GM11168 (cell line): Measurements from ENCODE around the gene DPP10.

ENCODE experiments used
- in situ Hi-C: fragments of 300-500 bp; cut with MboI; formaldehyde crosslinking; loops from one replicate; pipeline ENCODE4 v1.12.0; 2022; ENCODE audit warnings: low sequenced_read_pairs; ENCODE audit not compliant: unreplicated experiment

DPP10 gene

DNA sequence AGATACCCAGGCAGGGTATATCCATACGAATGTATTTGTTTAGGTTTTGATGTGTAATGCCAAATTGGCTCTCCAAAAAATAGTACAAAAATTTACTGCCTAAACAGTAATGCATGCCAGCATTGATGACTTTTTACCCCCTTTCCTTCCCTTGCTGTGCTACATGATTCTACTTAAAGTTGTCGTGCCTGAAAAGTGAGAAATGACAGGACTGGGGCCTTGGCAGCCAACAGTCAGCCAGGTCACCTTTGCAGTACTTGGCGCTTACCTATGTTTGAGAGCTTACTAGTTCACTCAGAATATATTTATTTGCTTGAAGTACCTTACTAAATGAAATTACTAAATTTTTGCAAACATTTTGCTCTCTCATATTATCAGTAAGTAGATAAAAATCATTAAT is 1329.1 kb downstream of the DPP10 start:
- in situ Hi-C loops: no loop called here

DNA sequence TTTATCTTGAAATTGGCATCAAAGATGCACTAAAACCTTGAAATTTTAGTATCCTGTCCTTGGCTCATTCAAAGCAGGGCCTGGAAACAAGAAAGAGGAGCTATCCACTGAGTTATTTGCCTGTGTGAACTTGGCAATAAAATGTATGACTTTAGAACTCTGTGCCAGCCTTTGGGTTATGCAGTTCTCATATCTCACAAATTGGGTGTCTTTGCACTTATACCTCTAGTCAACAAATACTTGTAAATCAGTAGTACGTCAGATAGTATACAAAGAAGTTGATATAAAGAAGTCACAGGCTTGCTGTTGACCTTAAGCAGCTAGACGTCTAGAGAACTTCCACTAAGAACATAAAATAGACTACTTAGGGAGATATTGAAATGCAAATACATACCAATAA is 1331.9 kb downstream of the DPP10 start:
- in situ Hi-C loops: no loop called here

DNA sequence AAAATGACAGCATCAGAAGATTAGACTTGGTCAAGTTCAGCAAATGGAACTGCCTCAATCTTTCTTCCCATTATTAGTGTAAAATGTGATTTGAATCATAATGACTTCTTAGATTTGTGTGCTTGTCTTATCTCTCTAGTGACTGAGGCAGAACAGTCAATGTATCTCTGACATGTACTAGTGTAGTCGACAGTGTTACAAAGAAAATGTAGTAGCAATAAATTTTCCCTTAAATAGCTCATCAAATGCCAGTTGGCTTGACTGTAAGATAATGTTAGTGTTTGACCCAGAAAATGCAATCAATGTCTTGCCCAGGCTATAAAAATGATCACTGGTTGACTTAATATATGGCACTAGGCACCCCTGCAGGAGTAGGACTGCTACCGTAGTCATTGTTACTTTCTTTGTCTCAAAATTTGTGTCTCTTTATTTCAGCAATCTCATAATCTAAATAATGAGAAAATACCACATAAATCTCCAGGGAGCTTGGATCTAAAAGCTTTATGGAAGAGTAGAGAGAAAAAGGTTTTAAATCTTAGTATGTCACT is 1336.7 kb downstream of the DPP10 start:
- in situ Hi-C loops: no loop called here

DNA sequence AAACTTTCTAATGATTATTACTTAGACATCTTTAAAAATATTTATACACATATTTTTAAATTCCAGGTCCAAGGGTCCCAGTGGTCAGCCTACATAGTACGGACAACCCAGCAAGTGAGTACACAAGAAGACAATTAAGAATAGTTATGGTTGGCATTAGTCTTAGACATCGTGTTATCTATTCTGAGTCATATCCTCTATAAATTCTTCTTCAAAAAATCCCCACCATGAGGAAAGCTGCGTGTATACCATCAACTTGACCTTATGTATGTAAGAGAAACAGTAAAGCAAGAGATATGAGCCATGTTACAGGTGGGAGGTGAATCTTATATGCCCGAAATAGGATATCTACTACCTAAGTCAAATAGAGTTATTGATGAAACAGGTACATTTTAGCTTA is 1339.8 kb downstream of the DPP10 start:
- in situ Hi-C loops: no loop called here

DNA sequence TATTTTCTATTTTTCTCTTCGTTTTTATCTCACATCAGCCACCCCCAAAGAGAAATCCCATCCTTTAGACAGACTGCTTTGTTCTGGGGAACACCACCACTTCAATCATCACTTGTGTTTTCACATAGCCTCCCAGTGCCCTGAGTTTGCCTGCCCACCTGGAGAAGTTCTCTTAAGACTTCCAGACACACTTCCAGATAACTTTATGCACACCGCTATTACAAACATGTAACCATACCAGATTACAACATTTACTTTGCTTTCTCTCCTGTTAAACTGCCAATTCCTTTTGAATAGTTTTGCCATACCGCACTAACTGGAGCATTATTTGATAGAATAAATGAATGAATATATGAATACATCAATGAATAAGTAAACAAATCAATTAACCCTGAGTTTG is 1353.6 kb downstream of the DPP10 start:
- in situ Hi-C loops: no loop called here

DNA sequence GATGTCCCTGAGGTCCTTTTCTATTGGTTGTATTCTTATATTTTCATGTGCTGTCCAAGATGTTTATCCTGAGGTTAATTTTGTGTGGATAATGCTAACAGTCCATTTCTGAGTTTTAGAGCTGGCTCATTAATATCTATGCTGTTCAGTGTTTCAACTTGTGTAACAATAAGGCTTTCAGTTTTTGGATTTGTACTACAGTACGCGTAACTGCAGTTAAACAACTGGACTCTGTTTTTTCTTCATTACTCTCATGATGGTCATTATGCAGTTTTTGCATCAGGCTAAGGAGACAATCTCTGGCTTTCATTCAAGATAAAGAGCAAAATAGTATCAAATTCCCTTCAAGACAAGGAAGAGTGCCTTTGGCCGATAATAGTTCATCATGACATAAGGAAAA is 1364.8 kb downstream of the DPP10 start:
- in situ Hi-C loops: no loop called here

DNA sequence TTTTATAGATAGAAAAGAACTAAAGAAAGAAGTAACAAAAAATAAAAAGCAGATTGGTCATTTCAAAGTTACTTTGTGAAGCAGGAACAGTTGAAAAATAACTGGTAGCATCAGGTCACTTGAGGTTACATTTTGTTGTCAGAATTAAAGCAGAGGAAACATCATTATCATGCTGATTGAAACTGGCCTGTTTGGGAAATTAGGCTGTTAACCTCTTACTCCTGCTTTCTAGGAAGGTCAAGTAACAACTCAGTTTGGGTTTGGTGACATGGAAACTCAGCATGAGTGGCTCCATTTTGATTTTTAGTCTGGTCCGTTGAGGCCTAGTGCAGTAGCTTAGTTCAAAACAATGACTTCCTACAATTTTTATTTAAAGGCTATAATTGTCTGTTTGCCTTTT is 1383.5 kb downstream of the DPP10 start:
- in situ Hi-C loops: no loop called here

DNA sequence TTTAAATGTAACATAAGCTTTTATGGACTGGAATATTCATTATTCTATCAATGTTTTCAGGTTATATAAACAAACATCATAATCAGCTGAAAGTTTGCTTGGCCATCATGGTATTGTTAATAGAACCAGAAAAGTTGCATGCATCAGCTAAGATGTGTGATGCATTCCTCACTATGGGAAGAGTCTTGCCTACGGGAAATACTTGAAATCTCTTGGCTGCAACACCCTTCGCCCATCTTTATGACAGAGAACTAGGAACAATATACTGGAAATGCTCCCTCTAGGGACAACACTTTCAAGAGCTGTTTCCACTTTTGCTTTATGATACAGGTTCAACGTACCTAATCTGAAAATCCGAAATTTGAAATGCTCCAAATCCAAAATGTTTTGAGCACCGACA is 1390.8 kb downstream of the DPP10 start:
- in situ Hi-C loops: no loop called here

DNA sequence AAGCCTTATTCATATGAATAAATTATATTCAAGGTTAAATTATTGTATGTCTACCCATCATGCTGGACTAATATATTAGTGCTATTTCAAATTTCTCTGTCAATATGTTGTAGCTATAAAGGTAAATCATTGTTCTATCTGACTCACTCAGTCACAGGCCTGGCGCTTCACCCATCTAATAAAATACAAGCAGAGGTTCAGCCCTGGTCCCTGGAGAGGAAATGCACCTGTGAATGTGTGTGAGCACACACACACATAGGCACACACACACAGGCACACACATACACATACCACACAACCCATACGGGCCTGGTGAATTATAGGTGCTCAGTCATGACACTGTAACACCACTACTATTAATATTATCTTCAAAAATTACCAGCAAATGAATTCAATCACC is 1396.1 kb downstream of the DPP10 start:
- in situ Hi-C loops: no loop called here

DNA sequence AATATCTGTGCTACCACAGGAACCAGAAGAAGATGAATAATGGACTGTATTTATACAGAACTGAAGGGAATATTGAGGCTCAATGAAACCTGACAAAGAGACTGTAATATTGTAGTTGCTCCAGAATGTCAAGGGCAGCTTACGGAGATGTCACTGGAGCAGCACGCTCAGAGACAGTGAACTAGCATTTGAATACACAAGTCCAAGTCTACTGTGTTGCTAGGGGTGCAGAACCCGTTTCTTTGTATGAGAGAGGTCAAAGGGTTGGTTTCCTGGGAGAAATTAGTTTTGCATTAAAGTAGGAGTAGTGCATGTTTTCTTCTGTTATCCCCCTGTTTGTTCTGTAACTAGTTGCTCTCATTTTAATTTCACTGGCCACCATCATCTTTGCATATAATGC is 1399.9 kb downstream of the DPP10 start:
- in situ Hi-C loops: no loop called here

DNA sequence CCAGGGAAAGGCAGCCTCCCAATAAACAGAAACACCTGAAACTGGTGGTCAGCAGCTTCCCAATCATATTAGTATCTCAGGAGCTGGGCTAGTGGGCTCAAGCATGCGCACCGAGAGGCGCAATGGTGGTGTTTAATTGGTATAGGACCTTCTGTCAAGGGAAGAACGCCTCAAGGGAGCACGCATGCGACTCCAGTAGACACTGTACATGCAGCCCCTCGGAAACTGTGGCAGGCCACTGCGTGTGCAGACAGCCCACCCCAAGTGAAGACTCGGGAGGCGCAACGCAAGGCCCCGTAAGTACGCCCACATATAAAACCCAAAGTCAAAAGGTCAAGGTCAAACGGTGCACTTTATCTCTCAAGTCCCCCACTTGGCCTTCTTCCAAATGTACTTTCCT is 1405.8 kb downstream of the DPP10 start:
- in situ Hi-C loops: no loop called here

DNA sequence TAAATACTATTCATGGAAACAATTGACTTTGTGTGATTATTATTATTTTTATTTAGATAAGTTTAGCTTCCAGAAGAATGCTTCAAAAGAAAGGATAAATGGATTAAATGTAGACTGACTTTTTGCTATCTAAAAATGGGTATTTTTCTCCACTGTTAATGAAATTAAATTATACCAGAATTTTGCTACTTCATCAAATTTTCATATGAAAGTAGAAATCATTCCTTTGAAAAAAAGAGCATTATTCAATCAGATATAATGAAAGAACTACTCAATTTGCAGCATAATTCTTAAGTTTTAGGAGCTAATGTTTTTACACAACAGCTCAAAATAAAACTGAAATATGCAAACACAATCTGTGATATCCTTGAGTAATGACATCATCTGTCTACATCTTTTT is 1424.6 kb downstream of the DPP10 start:
- in situ Hi-C loops: no loop called here

DNA sequence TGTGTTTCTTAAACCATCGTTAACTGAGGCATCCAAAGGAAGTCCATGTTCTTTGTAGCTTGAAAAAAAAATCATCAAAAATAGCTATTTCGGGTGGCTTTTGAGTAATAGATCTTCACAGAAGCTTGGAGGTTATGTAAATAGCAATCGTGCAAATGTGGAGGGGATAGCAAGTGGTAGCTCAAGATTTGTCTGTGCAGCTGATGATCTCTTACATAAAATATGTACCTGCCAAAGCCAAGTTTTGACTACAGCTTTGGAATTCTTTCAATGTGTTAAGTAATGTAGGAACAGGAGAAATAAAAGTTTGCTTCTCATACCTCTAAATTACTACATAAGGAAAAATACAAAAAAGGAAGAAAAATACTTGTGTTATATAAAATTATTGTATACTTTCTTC is 1432.0 kb downstream of the DPP10 start:
- in situ Hi-C loops: no loop called here

DNA sequence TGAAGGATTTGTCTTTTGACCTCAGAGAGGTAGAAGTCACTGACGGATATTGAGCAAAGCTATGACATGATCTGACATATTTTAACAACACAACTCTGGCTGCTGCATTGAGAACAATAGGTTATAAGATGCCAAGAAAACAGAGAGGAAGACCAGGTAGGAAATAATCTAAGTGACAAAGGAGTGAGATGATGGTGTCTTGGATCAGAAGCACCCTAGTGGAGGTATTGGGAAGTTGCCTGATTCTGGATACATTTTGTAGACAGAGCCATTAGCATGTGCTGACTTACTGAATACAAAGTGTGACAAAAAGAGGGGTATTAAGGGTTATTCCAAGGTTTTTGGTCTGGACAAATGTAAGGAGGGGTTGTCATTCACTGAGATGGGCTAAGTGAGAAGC is 1438.1 kb downstream of the DPP10 start:
- in situ Hi-C loops: no loop called here

DNA sequence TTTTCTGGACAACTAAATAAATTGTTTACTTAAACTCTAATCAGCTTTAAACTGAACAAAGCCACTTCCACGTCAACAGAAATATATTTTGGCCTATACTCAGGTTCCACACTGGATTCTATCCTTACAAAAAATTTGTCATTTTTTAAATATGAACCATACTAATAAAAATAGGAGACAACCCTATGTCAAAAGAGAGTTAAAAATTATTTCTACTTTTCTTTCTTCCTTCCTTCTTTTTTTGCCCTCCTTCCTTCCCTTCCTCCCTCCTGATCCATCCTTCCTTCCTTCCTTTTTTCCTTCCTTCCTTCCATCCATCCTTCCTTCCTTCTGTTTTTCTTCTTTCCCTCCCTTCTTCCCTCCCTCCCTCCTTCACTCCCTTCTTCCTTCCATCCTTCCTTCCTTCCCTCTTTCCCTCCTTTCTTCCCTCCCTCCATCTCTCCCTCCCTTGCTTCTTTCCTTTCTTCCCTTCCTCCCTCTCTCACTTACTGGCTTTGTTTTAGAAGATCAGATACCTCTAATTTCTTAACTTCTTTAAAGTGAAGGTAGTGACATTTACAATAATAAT is 1444.9 kb downstream of the DPP10 start:
- in situ Hi-C loops: no loop called here
